Measurements from ENCODE around the gene MGMT. TPM values are rescaled to one million over a fixed set of nuclear protein-coding genes. Genes with fewer than 3 reads are reported as not detected.

The MGMT gene
- total RNA-seq, 2 donors from 2014 or later = 17.8 to 19.2 TPM

DNA sequence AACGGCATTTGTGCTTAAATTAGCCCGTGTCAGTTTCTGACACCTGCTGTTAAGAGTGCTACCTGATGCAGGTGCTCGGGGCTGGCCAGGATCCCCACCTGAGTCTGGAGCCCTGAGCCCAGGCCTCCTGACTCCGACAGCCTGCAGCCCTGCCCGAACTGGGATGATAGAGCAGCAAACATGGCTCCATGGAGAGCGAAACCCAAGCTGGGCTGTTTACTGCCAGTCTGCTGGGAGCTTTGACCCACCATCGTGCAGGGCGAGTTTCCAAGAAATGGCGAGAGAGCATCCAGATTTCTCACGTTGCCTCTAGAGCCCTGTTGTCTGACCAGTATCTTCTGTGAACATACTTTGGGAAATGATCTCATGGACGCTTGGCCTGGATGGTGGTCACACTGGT is 66.2 kb downstream of the MGMT start:
- peaks cover under 1 to 32% of the 10 kb centered on the region in 2 donors for H3K36me3 Mint-ChIP-seq (ENCODE audit: insufficient read depth in 2 of 2)
- H3K27ac Mint-ChIP-seq = no peak overlapping the region
- H3K27me3 Mint-ChIP-seq (ENCODE audit: low read depth) = no peaks in the 10 kb centered on the region
- no peak overlapping the region for H3K4me3 Mint-ChIP-seq
- no peaks in the 10 kb centered on the region for H3K4me1 Mint-ChIP-seq (ENCODE audit: low read depth)
- ATAC-seq (replicated peaks in 1 of 2) (no peak), DNase-seq (no peak)
- H3K9me3 Mint-ChIP-seq = peaks cover under 1 to 2% of the 10 kb centered on the region in 2 donors

DNA sequence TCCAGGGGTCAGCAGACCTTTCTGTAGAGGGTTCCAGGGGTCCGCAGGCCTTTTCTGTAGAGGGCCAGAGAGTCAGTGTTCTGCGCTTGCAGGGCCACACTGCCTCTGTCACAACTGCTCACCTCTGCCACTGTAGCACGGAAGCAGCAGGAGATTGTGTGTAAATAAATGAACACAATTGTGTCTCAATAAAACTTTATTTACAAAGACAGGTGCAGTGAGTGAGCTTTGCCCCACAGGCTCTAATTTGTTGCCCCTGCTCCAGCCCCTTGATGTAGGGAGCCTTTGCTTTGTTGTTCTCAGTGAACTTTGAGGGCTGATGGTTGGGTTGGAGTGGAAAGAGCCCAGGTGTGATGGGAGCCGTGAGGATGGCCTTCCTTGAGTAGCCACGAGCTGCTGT is 67.8 kb downstream of the MGMT start:
- Mint-ChIP-seq H3K4me1 (ENCODE audit: low read depth) (no peaks in the 10 kb centered on the region), H3K4me3 (no peak overlapping the region), H3K9me3 (peaks cover 0 to 2% of the 10 kb centered on the region in 2 donors), H3K36me3 (ENCODE audit: insufficient read depth in 2 of 2) (peaks cover under 1 to 35% of the 10 kb centered on the region in 2 donors), H3K27me3 (ENCODE audit: low read depth) (no peaks in the 10 kb centered on the region), H3K27ac (no peak overlapping the region)
- ATAC-seq (replicated peaks in 1 of 2) = no peak
- DNase-seq = no peak

DNA sequence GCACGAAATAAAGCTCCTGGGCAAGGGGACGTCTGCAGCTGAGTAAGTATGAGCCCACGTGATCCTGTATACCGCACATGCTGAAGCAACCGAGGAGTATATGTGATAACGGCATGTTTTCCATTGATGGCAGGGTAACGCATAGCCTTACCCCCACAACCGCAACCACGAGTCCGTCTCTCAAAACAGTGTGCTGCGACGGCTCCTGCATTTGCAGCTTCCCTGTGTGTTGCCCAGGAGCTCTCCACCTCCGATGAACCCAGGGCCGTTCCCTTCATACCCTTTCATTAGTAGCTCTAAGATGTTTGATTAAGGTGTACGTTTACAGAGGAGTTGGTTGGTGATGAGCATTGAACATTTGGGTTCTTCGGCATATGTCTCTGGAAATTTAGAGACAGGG is 69.3 kb downstream of the MGMT start:
- ATAC-seq (replicated peaks in 1 of 2) (no peak), DNase-seq (no peak)
- Mint-ChIP-seq H3K27me3 (ENCODE audit: low read depth) (no peaks in the 10 kb centered on the region), H3K9me3 (peaks cover 0 to 2% of the 10 kb centered on the region in 2 donors), H3K4me1 (ENCODE audit: low read depth) (no peaks in the 10 kb centered on the region), H3K36me3 (ENCODE audit: insufficient read depth in 2 of 2) (peaks cover 2 to 42% of the 10 kb centered on the region in 2 donors), H3K27ac (no peak overlapping the region), H3K4me3 (no peak overlapping the region)

DNA sequence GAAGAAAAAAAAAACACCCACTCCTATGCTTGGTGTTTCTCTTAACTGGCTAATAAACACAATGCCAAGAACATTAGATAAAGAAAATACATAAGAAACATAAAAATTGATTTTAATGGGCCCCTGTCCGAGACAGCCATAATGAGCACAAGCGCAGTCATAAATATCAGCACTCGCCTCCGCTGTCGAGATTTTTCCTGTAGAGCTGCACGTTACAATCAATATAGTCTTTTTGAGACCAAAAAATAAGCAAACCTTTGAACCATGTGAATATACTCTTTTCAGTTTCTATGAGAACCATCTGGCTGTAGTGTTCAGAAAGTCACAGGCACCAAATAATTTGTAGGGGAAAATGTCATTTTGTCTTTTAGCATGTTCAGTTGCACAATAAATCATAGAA is 70.1 kb downstream of the MGMT start:
- ATAC-seq (replicated peaks in 1 of 2) (no peak), DNase-seq (no peak)
- Mint-ChIP-seq H3K36me3 (ENCODE audit: insufficient read depth in 2 of 2) (peaks cover 2 to 42% of the 10 kb centered on the region in 2 donors), H3K27ac (no peak overlapping the region), H3K27me3 (ENCODE audit: low read depth) (no peaks in the 10 kb centered on the region), H3K4me3 (no peak overlapping the region), H3K4me1 (ENCODE audit: low read depth) (no peaks in the 10 kb centered on the region), H3K9me3 (peaks cover 0 to 2% of the 10 kb centered on the region in 2 donors)

DNA sequence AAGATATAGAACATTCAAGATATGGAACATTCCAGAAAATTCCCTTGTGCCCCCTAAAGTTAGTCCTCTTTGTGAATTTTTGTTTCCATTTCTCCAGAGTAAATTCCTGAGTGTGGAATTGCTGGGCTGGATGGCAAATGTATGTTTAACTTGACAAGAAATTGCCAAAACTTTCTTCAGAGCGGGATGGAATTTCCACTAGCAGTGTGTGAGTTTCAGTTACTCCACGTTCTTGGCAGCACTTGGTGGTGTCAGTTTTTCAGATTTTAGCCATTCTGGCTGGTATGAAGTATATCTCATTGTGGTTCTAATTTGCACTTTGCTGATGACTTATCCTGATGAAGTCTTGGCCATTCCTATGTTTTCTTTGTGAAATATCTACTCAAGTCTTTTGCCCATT is 71.2 kb downstream of the MGMT start:
- peaks cover 2 to 46% of the 10 kb centered on the region in 2 donors for H3K36me3 Mint-ChIP-seq (ENCODE audit: insufficient read depth in 2 of 2)
- no peak overlapping the region for H3K27ac Mint-ChIP-seq
- DNase-seq (no peak), ATAC-seq (replicated peaks in 1 of 2) (no peak)
- H3K4me3 Mint-ChIP-seq = no peak overlapping the region
- no peaks in the 10 kb centered on the region for H3K27me3 Mint-ChIP-seq (ENCODE audit: low read depth)
- H3K9me3 Mint-ChIP-seq = peaks cover 0 to 2% of the 10 kb centered on the region in 2 donors
- H3K4me1 Mint-ChIP-seq (ENCODE audit: low read depth) = no peaks in the 10 kb centered on the region

DNA sequence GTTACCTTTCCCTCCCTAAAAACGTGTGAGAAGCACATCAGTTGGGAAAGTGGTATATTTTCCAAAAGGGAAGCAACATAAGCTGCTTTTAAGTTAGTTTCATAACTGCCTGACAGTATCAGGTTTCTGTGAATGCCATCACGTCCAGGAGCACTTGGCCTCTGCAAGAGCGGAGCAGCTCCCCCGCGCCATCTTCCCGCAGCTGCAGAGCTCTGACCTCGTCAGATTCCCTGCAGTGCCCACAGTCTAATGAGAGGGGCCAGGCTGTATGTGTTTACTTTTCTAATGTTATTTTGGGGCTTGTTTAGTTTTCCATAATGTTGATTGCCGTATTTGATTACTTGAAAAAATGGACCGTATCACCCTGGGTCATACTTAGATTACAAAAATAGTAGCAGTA is 74.2 kb downstream of the MGMT start:
- H3K4me3 Mint-ChIP-seq = no peak overlapping the region
- H3K36me3 Mint-ChIP-seq (ENCODE audit: insufficient read depth in 2 of 2) = peaks cover 2 to 30% of the 10 kb centered on the region in 2 donors
- H3K4me1 Mint-ChIP-seq (ENCODE audit: low read depth) = no peaks in the 10 kb centered on the region
- H3K9me3 Mint-ChIP-seq = no peaks in the 10 kb centered on the region
- ATAC-seq (replicated peaks in 1 of 2) (no peak), DNase-seq (no peak)
- H3K27ac Mint-ChIP-seq = no peak overlapping the region
- no peaks in the 10 kb centered on the region for H3K27me3 Mint-ChIP-seq (ENCODE audit: low read depth)

DNA sequence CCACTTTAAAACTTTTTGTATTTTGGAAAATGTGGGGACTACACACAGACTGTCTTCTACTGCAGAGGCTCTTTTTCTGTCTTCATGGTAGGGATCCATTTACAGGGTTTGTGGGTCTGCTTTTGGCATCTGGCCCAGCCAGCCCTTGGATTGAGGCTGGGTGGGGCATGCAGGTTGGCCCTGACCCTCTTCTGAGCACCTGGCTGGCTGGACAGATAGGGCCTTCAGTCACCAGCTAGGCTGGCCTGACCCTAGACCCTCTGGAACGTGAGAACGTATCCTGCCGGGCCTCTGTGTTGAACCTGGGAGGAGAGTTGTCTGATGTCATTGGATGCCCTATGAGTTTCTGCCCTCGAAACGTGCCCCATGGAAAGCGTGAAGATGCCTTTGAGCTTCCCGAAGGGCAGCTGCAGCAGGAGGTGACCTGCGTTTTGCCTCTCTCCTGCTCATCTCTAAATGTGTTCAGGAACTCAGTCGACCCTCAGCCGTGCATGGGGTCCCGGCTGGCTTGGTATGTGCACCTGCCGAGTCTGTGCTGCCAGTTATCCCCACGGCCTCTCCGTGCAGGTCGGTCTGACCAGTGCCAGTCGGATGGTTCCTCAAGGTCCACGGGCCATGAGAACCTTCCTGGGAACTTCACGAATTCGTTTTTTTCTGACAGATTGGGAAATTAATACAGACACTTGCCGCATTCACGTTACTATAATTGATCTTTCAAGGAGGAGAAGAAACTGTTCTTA is 74.9 kb downstream of the MGMT start:
- Mint-ChIP-seq H3K4me3 (no peak overlapping the region), H3K4me1 (ENCODE audit: low read depth) (no peaks in the 10 kb centered on the region), H3K27me3 (ENCODE audit: low read depth) (no peaks in the 10 kb centered on the region), H3K9me3 (no peaks in the 10 kb centered on the region), H3K36me3 (ENCODE audit: insufficient read depth in 2 of 2) (peaks cover 2 to 25% of the 10 kb centered on the region in 2 donors), H3K27ac (no peak overlapping the region)
- DNase-seq (no peak), ATAC-seq (replicated peaks in 1 of 2) (no peak)

DNA sequence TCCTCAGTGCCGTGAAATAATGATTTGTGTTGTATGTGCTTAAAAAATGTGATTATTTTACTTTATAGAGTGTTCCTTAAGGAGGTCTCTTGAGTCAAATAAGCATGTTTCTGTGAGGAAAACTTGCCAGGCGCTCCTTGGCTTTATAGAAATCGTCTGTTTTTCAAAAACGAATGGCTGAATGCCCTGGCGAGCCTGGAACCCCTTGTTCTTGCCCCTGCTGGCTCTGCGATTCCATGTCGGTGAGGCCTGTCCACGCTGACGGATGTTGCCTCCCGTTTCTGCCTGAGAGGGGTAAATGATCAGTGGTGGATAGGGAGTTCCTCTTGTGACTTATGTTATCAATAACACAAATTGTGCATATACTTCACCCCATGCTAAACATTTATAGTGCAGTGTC is 75.5 kb downstream of the MGMT start:
- H3K9me3 Mint-ChIP-seq = no peaks in the 10 kb centered on the region
- H3K4me1 Mint-ChIP-seq (ENCODE audit: low read depth) = no peaks in the 10 kb centered on the region
- no peak overlapping the region for H3K27ac Mint-ChIP-seq
- H3K27me3 Mint-ChIP-seq (ENCODE audit: low read depth) = no peaks in the 10 kb centered on the region
- ATAC-seq (replicated peaks in 1 of 2) (no peak), DNase-seq (no peak)
- no peak overlapping the region for H3K4me3 Mint-ChIP-seq
- H3K36me3 Mint-ChIP-seq (ENCODE audit: insufficient read depth in 2 of 2) = peaks cover 2 to 20% of the 10 kb centered on the region in 2 donors

DNA sequence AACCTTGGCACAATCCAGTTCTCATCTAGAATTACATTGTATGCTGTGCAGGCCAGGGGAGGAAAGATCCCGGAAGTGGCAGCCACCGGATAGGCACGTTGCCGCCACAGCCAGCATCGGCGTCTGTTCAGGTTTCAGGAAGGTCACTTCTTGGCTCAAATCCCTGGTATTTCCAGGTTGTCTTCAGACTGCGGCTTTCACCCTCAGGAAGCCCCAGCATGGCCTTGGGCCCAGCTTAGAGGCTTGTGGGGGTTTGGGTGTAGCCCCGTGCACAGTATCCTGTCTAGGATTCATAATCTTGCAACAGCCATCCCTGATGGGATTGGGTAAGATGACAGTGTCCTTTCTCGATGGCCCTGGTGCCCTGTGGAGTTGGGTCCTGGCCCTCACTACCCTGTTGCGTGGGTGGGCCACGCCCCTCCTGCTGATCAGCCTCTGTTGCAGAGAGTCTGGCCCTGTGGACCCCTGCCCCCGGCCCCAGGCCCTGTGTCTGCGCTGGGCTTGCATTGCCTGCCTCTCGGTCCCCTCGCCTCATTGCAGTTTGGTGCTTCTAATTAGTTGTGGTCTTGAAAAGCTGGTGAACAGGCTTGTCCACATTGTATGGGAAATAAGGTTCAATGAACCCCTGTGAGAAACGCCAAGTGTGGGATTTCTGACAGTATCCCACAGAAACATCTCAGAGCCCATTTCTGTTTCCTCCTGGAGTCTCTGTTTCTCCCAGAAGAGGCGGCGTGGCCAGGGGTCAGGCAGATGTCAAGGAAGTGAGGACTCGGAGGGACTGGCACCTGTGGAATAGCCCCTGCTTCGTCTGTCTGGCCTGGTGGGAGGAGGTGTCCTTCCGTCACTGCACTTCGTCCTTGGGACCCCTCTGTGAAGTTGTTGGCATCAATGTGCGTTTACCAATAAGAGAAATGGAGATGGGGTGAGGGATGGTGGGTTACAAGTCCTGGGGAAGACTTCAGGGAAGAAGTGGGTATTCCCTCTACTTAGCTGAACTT is 77.5 kb downstream of the MGMT start:
- no peak overlapping the region for H3K4me3 Mint-ChIP-seq
- no peak overlapping the region for H3K27ac Mint-ChIP-seq
- H3K4me1 Mint-ChIP-seq (ENCODE audit: low read depth) = no peaks in the 10 kb centered on the region
- no peaks in the 10 kb centered on the region for H3K9me3 Mint-ChIP-seq
- H3K27me3 Mint-ChIP-seq (ENCODE audit: low read depth) = no peaks in the 10 kb centered on the region
- DNase-seq (no peak), ATAC-seq (replicated peaks in 1 of 2) (no peak)
- peaks cover 2 to 14% of the 10 kb centered on the region in 2 donors for H3K36me3 Mint-ChIP-seq (ENCODE audit: insufficient read depth in 2 of 2)

DNA sequence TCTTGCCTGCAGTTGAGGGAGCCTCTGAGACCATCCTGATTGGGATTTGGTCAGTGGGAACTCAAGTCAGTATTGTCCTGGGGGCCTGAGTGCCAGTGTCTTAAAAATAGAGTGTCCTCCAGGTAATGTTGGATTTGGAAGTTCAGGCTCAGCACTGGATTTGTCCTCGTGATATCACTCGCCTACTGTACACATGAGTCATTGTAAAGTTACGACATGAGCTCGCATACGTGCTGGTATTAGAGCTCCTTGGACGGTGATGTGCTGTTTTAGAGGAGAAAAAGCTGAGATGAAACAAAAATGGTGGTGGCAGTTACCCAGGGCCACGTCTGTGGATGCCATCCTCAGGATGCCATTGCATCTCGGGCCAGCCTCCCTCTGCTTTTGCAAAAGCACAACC is 78.2 kb downstream of the MGMT start:
- DNase-seq = no peak
- Mint-ChIP-seq H3K36me3 (ENCODE audit: insufficient read depth in 2 of 2) (peaks cover 0 to 10% of the 10 kb centered on the region in 2 donors), H3K4me1 (ENCODE audit: low read depth) (no peaks in the 10 kb centered on the region)

DNA sequence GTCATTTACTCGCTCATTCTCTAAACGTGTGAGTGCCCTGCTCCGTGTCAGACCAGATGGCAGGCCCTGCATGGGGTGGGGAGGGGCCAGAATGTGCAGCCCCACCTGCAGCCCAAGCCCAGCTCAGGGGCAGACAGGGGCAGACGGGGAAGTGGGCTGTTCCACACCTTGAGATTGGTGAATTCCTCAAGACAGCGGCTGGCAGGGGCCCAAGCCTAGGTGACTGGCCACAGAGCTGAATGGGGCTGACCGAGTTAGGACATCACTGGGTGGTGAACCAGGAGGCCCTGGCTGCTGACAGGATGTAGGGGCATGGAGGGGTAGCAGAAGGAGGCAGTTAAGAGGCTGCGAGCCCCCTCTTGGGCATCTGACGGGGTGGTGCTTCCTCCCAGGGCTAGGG is 79.1 kb downstream of the MGMT start:
- DNase-seq = no peak
- Mint-ChIP-seq H3K27ac (no peak overlapping the region), H3K4me1 (ENCODE audit: low read depth) (no peaks in the 10 kb centered on the region), H3K9me3 (no peaks in the 10 kb centered on the region), H3K27me3 (ENCODE audit: low read depth) (no peaks in the 10 kb centered on the region), H3K36me3 (ENCODE audit: insufficient read depth in 2 of 2) (peaks cover 0 to 12% of the 10 kb centered on the region in 2 donors), H3K4me3 (no peak overlapping the region)
- ATAC-seq (replicated peaks in 1 of 2) = no peak

More for the DNA sequence above, 78.2 kb downstream of the MGMT start:
- Mint-ChIP-seq H3K27me3 (ENCODE audit: low read depth) (no peaks in the 10 kb centered on the region), H3K27ac (no peak overlapping the region), H3K9me3 (no peaks in the 10 kb centered on the region), H3K4me3 (no peak overlapping the region)
- ATAC-seq (replicated peaks in 1 of 2) = no peak

DNA sequence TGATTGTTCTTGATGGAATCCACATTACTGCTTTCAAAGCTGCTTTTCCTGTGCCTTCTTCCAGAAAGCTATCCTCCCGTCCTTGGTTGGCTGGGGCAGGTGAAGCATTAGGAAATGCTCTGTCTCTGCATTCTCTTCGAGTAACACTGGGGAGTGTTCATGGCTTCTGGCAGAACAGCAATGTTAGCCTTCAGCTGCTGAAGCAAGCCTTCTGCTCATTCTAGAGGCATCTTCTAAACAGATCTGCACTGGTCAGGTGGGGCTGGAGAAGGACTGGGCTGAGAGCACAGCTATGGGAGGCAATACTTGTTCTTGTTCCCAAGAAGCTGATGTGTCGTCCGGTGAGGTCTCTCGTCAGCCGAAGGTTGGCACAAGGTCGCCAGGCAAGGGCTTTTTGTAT is 80.6 kb downstream of the MGMT start:
- no peaks in the 10 kb centered on the region for H3K4me1 Mint-ChIP-seq (ENCODE audit: low read depth)
- ATAC-seq (replicated peaks in 1 of 2) (no peak), DNase-seq (no peak)
- H3K4me3 Mint-ChIP-seq = no peak overlapping the region
- no peaks in the 10 kb centered on the region for H3K27me3 Mint-ChIP-seq (ENCODE audit: low read depth)
- no peaks in the 10 kb centered on the region for H3K9me3 Mint-ChIP-seq
- no peak overlapping the region for H3K27ac Mint-ChIP-seq
- H3K36me3 Mint-ChIP-seq (ENCODE audit: insufficient read depth in 2 of 2) = peaks cover 0 to 18% of the 10 kb centered on the region in 2 donors

DNA sequence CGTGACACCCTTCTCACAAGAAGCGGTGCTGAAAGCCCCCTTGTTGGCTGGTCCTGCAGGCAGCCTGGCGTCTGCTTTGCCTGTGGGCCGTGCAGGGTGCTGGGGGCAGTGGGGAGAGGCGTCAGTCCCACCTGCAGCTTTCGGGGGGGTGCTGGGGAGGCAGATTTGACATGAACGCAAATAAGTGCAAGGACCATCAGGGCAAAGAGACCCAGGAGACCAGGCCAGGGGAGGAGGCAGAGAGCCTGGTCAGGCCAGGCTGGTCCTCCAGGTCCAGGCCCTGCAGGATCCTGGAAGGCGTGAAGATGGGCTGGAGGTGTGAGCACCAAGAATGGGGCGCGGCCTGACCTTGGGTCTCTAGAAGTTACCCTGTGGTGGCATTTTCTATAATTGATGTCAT is 81.6 kb downstream of the MGMT start:
- no peaks in the 10 kb centered on the region for H3K4me1 Mint-ChIP-seq (ENCODE audit: low read depth)
- no peak overlapping the region for H3K4me3 Mint-ChIP-seq
- no peak for DNase-seq
- no peak for ATAC-seq (replicated peaks in 1 of 2)
- no peaks in the 10 kb centered on the region for H3K27me3 Mint-ChIP-seq (ENCODE audit: low read depth)
- no peaks in the 10 kb centered on the region for H3K9me3 Mint-ChIP-seq
- H3K27ac Mint-ChIP-seq = no peak overlapping the region
- peaks cover 0 to 16% of the 10 kb centered on the region in 2 donors for H3K36me3 Mint-ChIP-seq (ENCODE audit: insufficient read depth in 2 of 2)
